Vagina (tissue), 2 donors: ENCODE data around the gene DGKB. TPM values are rescaled to one million over a fixed set of nuclear protein-coding genes. Genes with fewer than 3 reads are reported as not detected.

ENCODE experiments used
- DNase-seq, 2 donors: peaks; one replicate each; pipeline ENCODE4 v3.0.0-alpha.2; 2017; ENCODE audit errors: extremely low spot score in 2 of 2
- H3K27ac ChIP-seq: fragments of 200-600 bp; sonication (generic); one replicate; pipeline ENCODE4 v1.5.1; 2019
- H3K27me3 ChIP-seq: fragments of 200-600 bp; sonication (generic); one replicate; pipeline ENCODE4 v1.5.1; 2019
- H3K36me3 ChIP-seq, 2 donors: fragments of 200-600 bp; sonication (generic); one replicate each; pipeline ENCODE4 v1.5.1; 2017 to 2019
- H3K4me1 ChIP-seq: fragments of 200-600 bp; sonication (generic); one replicate; pipeline ENCODE4 v1.5.1; 2019
- H3K4me3 ChIP-seq, 2 donors: fragments of 200-600 bp; sonication (generic); 1 replicate in 1 of 2; 2 replicates in 1 of 2; pipeline ENCODE4 v1.5.1; 2016 to 2019
- H3K9me3 ChIP-seq: fragments of 200-600 bp; sonication (generic); one replicate; pipeline ENCODE4 v1.5.1; 2019
- POLR2A ChIP-seq, 2 donors: fragments of 450-650 bp; IDR thresholded peaks; one replicate each; pipeline ENCODE4 v1.6.1; 2017; ENCODE audit warnings: antibody characterized with exemption in 2 of 2, mild to moderate bottlenecking in 2 of 2, moderate library complexity in 2 of 2
- POLR2AphosphoS5 ChIP-seq, 2 donors: sonication (generic); formaldehyde crosslinking; IDR thresholded peaks; one replicate each; pipeline ENCODE4 v1.9.0; 2017; ENCODE audit warnings: antibody characterized with exemption in 2 of 2, mild to moderate bottlenecking in 2 of 2, low read depth in 1 of 2; ENCODE audit not compliant: insufficient read depth in 1 of 2
- intact Hi-C: fragments of 100-400 bp; cut with DNase I; formaldehyde crosslinking; loops from one replicate; pipeline ENCODE4 v1.15.1; 2023
- total RNA-seq: library from RNA; depleted of rRNA; stranded (reverse); fragments of >200 nt; gene quantifications from one replicate; pipeline ENCODE4 v1.2.3, GENCODE V29; 2016
- TF ChIP-seq, protein P1 (sequence below), 3 experiments: fragments of 450-650 bp in 2 of 3; fragments of 200-600 bp in 1 of 3; sonication (generic) in 1 of 3; IDR thresholded peaks; one replicate each; pipeline ENCODE4 v1.5.1; 2017 to 2019; ENCODE audit warnings: antibody characterized with exemption in 3 of 3, mild to moderate bottlenecking in 2 of 3, moderate library complexity in 2 of 3

DGKB gene
- total RNA-seq, 1 donor from 2014 or later, result 2.2 TPM

DNA sequence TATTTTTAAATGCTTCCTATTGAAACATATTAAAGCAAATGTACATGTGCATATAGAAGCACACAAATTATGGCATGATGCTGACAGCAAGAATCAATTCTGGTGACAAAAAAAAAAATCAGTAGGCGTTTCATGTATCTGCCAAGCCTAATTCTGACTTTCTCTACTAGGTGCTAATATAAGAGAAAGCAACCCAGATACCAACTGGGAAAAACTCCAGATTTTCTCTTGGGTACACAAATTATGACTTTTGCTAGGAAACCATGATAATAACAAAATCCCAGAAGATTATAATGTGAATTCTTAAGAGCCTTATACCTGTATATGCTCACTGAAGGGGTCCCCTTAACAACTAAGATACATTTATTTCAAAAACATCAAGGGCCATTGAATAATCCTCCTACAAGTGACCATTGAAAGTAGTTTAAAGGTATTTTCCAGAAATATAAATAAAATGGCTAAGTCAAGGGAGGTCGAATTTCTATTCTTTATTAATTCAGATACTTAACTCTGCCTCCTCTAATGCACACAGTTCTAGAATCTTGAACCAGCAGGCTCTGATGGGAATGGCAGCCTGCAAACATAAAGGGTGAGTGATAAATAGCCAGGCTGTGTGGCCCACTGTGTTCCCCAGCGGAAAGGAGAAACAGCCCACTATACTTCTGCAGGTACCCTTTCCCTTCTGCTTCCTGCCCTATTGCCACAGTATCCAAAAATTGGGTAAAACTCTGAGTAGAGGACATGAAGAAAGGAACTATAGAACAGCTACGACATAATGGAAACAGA, 84.5 kb downstream of the DGKB start:
- intact Hi-C loops, result no loop called here
- Histone ChIP-seq H3K4me1 (no peaks in the 10 kb centered on the region), H3K27me3 (no peaks in the 10 kb centered on the region), H3K27ac (no peak overlapping the region), H3K36me3 (no peaks in the 10 kb centered on the region), H3K9me3 (no peaks in the 10 kb centered on the region), H3K4me3 (no peak overlapping the region)
- TF ChIP-seq, protein P1, sequence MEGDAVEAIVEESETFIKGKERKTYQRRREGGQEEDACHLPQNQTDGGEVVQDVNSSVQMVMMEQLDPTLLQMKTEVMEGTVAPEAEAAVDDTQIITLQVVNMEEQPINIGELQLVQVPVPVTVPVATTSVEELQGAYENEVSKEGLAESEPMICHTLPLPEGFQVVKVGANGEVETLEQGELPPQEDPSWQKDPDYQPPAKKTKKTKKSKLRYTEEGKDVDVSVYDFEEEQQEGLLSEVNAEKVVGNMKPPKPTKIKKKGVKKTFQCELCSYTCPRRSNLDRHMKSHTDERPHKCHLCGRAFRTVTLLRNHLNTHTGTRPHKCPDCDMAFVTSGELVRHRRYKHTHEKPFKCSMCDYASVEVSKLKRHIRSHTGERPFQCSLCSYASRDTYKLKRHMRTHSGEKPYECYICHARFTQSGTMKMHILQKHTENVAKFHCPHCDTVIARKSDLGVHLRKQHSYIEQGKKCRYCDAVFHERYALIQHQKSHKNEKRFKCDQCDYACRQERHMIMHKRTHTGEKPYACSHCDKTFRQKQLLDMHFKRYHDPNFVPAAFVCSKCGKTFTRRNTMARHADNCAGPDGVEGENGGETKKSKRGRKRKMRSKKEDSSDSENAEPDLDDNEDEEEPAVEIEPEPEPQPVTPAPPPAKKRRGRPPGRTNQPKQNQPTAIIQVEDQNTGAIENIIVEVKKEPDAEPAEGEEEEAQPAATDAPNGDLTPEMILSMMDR (IDR thresholded peaks at IDR 0.05), result no peak
- TF ChIP-seq POLR2AphosphoS5 (IDR thresholded peaks at IDR 0.05; ENCODE audit: insufficient read depth in 1 of 2, low read depth in 1 of 2) (no peak), POLR2A (IDR thresholded peaks at IDR 0.05) (no peak)
- no peak for DNase-seq

DNA sequence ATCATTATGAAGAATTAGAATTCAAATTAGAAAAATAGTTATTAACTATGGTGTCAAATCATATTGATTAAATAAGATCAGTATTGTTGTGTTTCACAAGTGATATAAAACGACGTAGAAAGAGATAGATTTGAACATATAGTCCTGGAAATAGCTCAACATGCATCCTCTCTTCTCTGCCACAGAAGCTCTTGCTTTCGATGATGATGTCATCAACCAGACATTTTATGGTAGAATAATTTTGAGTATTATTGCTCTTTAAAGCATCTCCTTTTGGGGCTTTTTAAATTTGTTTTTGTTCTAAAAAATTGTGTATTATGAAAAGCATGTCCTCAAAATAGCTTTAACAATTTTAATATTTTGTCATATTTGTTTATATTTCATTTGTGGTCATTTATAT, 95.0 kb downstream of the DGKB start:
- intact Hi-C loops, result no loop called here
- TF ChIP-seq POLR2AphosphoS5 (IDR thresholded peaks at IDR 0.05; ENCODE audit: insufficient read depth in 1 of 2, low read depth in 1 of 2) (no peak), POLR2A (IDR thresholded peaks at IDR 0.05) (no peak)
- TF ChIP-seq, protein P1 (IDR thresholded peaks at IDR 0.05), result no peak
- Histone ChIP-seq H3K27me3 (no peaks in the 10 kb centered on the region), H3K4me3 (no peak overlapping the region), H3K4me1 (no peaks in the 10 kb centered on the region), H3K27ac (no peak overlapping the region), H3K9me3 (no peaks in the 10 kb centered on the region), H3K36me3 (no peaks in the 10 kb centered on the region)
- no peak for DNase-seq

DNA sequence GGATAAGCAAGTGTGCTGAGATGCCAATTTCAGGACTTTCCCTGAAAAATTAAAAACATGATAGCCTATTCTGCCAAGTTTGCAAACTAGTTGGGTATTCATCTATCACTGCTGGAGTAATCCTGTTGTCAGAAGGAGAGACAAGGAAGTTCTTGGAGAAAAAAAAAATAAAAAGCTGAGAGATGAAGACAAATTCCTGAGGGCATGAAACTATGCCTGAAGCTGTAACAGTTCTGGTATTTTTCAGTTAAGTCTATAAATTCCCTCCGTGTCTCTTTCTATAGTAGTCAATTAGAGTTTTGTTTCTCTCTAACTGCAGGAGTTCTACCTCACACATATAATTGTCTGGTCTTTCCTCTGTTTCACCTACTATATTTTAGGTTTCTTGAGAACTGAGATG, 95.7 kb downstream of the DGKB start:
- Histone ChIP-seq H3K27me3 (no peaks in the 10 kb centered on the region), H3K36me3 (no peaks in the 10 kb centered on the region), H3K9me3 (no peaks in the 10 kb centered on the region), H3K27ac (no peak overlapping the region), H3K4me1 (no peaks in the 10 kb centered on the region), H3K4me3 (no peak overlapping the region)
- TF ChIP-seq POLR2AphosphoS5 (IDR thresholded peaks at IDR 0.05; ENCODE audit: insufficient read depth in 1 of 2, low read depth in 1 of 2) (no peak), POLR2A (IDR thresholded peaks at IDR 0.05) (no peak)
- TF ChIP-seq, protein P1 (IDR thresholded peaks at IDR 0.05), result no peak
- intact Hi-C loops, result no loop called here
- DNase-seq, result no peak

DNA sequence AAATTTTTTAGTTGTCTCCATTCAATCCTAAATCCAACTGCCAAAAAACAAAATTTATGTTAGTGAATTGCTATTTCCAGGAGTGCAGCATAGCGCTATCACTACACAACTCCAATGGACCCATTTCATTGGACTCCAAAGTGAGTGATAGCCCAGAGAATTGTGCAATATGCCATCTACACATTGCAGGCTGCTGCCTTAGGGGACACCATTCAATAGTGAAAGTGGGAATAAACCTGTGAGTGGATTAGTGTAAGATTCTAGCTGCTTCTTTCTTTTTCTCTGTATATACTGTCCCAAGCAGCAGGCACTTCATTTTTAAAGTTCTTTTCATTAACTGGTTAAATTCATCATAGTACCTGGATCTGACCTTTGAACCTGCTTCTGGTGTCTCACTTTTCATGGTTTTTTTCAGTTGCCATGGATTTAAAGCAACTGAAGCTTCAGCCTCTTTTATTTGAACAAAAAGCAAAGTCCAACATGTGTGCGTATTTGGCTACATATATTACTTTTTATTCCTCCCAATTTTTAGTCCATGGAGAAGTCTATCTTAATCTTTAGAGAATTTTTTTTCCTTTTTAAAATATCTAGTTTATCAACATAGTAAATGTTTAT, 97.3 kb downstream of the DGKB start:
- DNase-seq, result no peak
- H3K9me3 ChIP-seq, result no peaks in the 10 kb centered on the region
- TF ChIP-seq POLR2AphosphoS5 (IDR thresholded peaks at IDR 0.05; ENCODE audit: insufficient read depth in 1 of 2, low read depth in 1 of 2), result no peak
- TF ChIP-seq, protein P1 (IDR thresholded peaks at IDR 0.05), result no peak
- no peak for TF ChIP-seq POLR2A (IDR thresholded peaks at IDR 0.05)
- H3K4me1 ChIP-seq, result no peaks in the 10 kb centered on the region
- intact Hi-C loops, result no loop called here
- no peaks in the 10 kb centered on the region for H3K27me3 ChIP-seq
- no peak overlapping the region for H3K4me3 ChIP-seq
- no peaks in the 10 kb centered on the region for H3K36me3 ChIP-seq
- H3K27ac ChIP-seq, result no peak overlapping the region

DNA sequence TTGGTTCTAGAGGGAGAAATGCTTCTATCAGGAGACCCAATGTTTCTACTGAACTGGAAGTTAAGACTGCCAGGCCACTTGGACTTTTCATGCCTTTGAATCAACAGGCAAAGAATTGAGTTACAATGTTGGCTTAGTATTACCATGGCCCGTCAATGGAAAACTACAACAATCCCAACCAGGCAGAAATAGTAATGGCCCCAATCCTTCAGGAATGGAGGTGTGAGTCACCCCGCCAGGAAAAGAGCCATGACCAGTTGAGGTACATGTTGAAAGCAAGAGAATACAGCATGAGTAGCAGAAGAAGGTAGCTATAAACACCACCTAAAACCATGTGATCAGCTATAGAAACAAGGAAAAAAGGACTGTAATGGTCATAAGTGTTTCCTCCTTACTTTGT, 101.9 kb downstream of the DGKB start:
- Histone ChIP-seq H3K9me3 (no peaks in the 10 kb centered on the region), H3K27me3 (no peaks in the 10 kb centered on the region), H3K27ac (no peak overlapping the region), H3K36me3 (no peaks in the 10 kb centered on the region), H3K4me1 (no peaks in the 10 kb centered on the region), H3K4me3 (no peak overlapping the region)
- intact Hi-C loops, result no loop called here
- TF ChIP-seq POLR2AphosphoS5 (IDR thresholded peaks at IDR 0.05; ENCODE audit: insufficient read depth in 1 of 2, low read depth in 1 of 2) (no peak), POLR2A (IDR thresholded peaks at IDR 0.05) (no peak)
- TF ChIP-seq, protein P1 (IDR thresholded peaks at IDR 0.05), result no peak
- DNase-seq, result no peak
